H9 (cell line): Measurements from ENCODE around the gene KANSL3. TPM values are rescaled to one million over a fixed set of nuclear protein-coding genes. Genes with fewer than 3 reads are reported as not detected.

ENCODE experiments used
- DNase-seq: peaks from one replicate; pipeline ENCODE4 v3.0.0-alpha.2; 2017
- H2AFZ ChIP-seq: one replicate; pipeline ENCODE4 v1.6.1; 2013; ENCODE audit warnings: mild to moderate bottlenecking, low read length, control low read depth, moderate library complexity
- H2AK5ac ChIP-seq: 2 replicates; pipeline ENCODE4 v1.6.1; 2013; ENCODE audit warnings: low read length, control low read depth, mixed read lengths; ENCODE audit not compliant: insufficient read length
- H2BK120ac ChIP-seq: one replicate; pipeline ENCODE4 v1.6.1; 2013; ENCODE audit warnings: low read depth, mild to moderate bottlenecking, low read length, control low read depth, inconsistent platforms; ENCODE audit not compliant: poor library complexity, severe bottlenecking
- H2BK12ac ChIP-seq: 2 replicates; pipeline ENCODE4 v1.6.1; 2013; ENCODE audit warnings: low read length, control low read depth, mixed read lengths, low read depth; ENCODE audit not compliant: insufficient read length
- H2BK15ac ChIP-seq: 2 replicates; pipeline ENCODE4 v1.6.1; 2013; ENCODE audit warnings: low read depth, low read length, control low read depth
- H2BK20ac ChIP-seq: one replicate; pipeline ENCODE4 v1.6.1; 2013; ENCODE audit warnings: low read depth, mild to moderate bottlenecking, low read length, control low read depth, inconsistent platforms; ENCODE audit not compliant: poor library complexity, severe bottlenecking
- H2BK5ac ChIP-seq: 2 replicates; pipeline ENCODE4 v1.6.1; 2013; ENCODE audit warnings: low read length, control low read depth, mixed read lengths; ENCODE audit not compliant: insufficient read length
- H3K14ac ChIP-seq: 2 replicates; pipeline ENCODE4 v1.6.1; 2013; ENCODE audit warnings: low read length, control low read depth; ENCODE audit not compliant: insufficient read depth
- H3K18ac ChIP-seq: 2 replicates; pipeline ENCODE4 v1.6.1; 2013; ENCODE audit warnings: low read depth, mild to moderate bottlenecking, mixed read lengths, low read length, control low read depth; ENCODE audit not compliant: insufficient read length
- H3K23ac ChIP-seq: 2 replicates; pipeline ENCODE4 v1.6.1; 2013; ENCODE audit warnings: low read length, control low read depth, mixed read lengths, low read depth; ENCODE audit not compliant: insufficient read length
- H3K23me2 ChIP-seq: 2 replicates; pipeline ENCODE4 v1.6.1; 2013; ENCODE audit warnings: low read depth, mild to moderate bottlenecking, mixed read lengths, low read length, control low read depth; ENCODE audit not compliant: insufficient read length, poor library complexity, severe bottlenecking
- H3K27ac ChIP-seq: 2 replicates; pipeline ENCODE4 v1.5.1; 2013; ENCODE audit warnings: low read length, control low read depth, mixed read lengths, low read depth; ENCODE audit not compliant: insufficient read length
- H3K27me3 ChIP-seq: 2 replicates; pipeline ENCODE4 v1.6.1; 2013; ENCODE audit warnings: low read length, control low read depth, inconsistent platforms; ENCODE audit not compliant: insufficient read depth
- H3K4ac ChIP-seq: 2 replicates; pipeline ENCODE4 v1.6.1; 2013; ENCODE audit warnings: low read depth, mild to moderate bottlenecking, control low read depth, inconsistent platforms, low read length, moderate library complexity
- H3K4me1 ChIP-seq: 2 replicates; pipeline ENCODE4 v1.6.1; 2013; ENCODE audit warnings: low read length, control low read depth, inconsistent platforms; ENCODE audit not compliant: insufficient read depth
- H3K4me2 ChIP-seq: 2 replicates; pipeline ENCODE4 v1.6.1; 2013; ENCODE audit warnings: low read length, control low read depth, mixed read lengths; ENCODE audit not compliant: insufficient read length, insufficient read depth
- H3K56ac ChIP-seq: 2 replicates; pipeline ENCODE4 v1.6.1; 2013; ENCODE audit warnings: low read depth, mild to moderate bottlenecking, mixed read lengths, low read length, control low read depth; ENCODE audit not compliant: insufficient read length
- H3K79me1 ChIP-seq: 2 replicates; pipeline ENCODE4 v1.6.1; 2013; ENCODE audit warnings: low read depth, mild to moderate bottlenecking, moderate library complexity, low read length, control low read depth, inconsistent platforms; ENCODE audit not compliant: insufficient read depth, poor library complexity, severe bottlenecking
- H3K79me2 ChIP-seq: 2 replicates; pipeline ENCODE4 v1.6.1; 2013; ENCODE audit warnings: low read length, control low read depth, inconsistent platforms; ENCODE audit not compliant: insufficient read depth
- H3K9ac ChIP-seq: 2 replicates; pipeline ENCODE4 v1.6.1; 2013; ENCODE audit warnings: low read length, control low read depth, mixed read lengths; ENCODE audit not compliant: insufficient read length; ENCODE audit errors: extremely low read depth
- H3K9me3 ChIP-seq: one replicate; pipeline ENCODE4 v1.6.1; 2013; ENCODE audit warnings: low read depth, low read length, inconsistent platforms; ENCODE audit not compliant: control insufficient read depth
- H3T11ph ChIP-seq: one replicate; pipeline ENCODE4 v1.6.1; 2013; ENCODE audit warnings: mild to moderate bottlenecking, low read length, control low read depth, inconsistent platforms
- H4K20me1 ChIP-seq: one replicate; pipeline ENCODE4 v1.6.1; 2013; ENCODE audit not compliant: control insufficient read depth, insufficient read length, insufficient read depth
- H4K5ac ChIP-seq: 2 replicates; pipeline ENCODE4 v1.6.1; 2013; ENCODE audit warnings: low read depth, mild to moderate bottlenecking, mixed read lengths, low read length, control low read depth; ENCODE audit not compliant: insufficient read length
- H4K8ac ChIP-seq: replicated peaks from 2 replicates; pipeline ENCODE4 v1.6.1; 2013; ENCODE audit warnings: low read length, control low read depth, mixed read lengths, low read depth; ENCODE audit not compliant: insufficient read length
- H4K91ac ChIP-seq: 2 replicates; pipeline ENCODE4 v1.6.1; 2013; ENCODE audit warnings: low read depth, mild to moderate bottlenecking, moderate library complexity, mixed read lengths, low read length, control low read depth; ENCODE audit not compliant: insufficient read length
- H3K27ac Mint-ChIP-seq, 3 experiments: 2 replicates in 2 of 3; 3 replicates in 1 of 3; pipeline ENCODE4 v1.8.0; 2020 to 2021; ENCODE audit warnings: mixed read lengths in 3 of 3, mild to moderate bottlenecking in 1 of 3, moderate library complexity in 1 of 3
- H3K27me3 Mint-ChIP-seq: 2 replicates; pipeline ENCODE4 v1.8.0; 2021; ENCODE audit warnings: low read depth, mild to moderate bottlenecking, moderate library complexity, mixed read lengths
- H3K36me3 Mint-ChIP-seq, 3 experiments: 2 replicates in 2 of 3; 3 replicates in 1 of 3; pipeline ENCODE4 v1.8.0; 2020 to 2021; ENCODE audit warnings: low read depth in 3 of 3, mixed read lengths in 3 of 3; ENCODE audit not compliant: insufficient read depth in 1 of 3
- H3K4me1 Mint-ChIP-seq, 2 experiments: 2 replicates each; pipeline ENCODE4 v1.8.0; 2020; ENCODE audit warnings: mixed read lengths in 2 of 2
- H3K4me3 Mint-ChIP-seq, 2 experiments: 2 replicates in 1 of 2; 3 replicates in 1 of 2; pipeline ENCODE4 v1.8.0; 2020 to 2021; ENCODE audit warnings: mild to moderate bottlenecking in 2 of 2, mixed read lengths in 2 of 2, moderate library complexity in 1 of 2
- H3K9me3 Mint-ChIP-seq, 2 experiments: 2 replicates in 1 of 2; 3 replicates in 1 of 2; pipeline ENCODE4 v1.8.0; 2020; ENCODE audit warnings: mild to moderate bottlenecking in 2 of 2, mixed read lengths in 2 of 2, moderate library complexity in 1 of 2
- CTCF ChIP-seq: fragments of 200-600 bp; sonication (generic); conservative IDR thresholded peaks from 3 replicates; pipeline ENCODE4 v1.8.0; 2021; ENCODE audit warnings: antibody characterized with exemption, mild to moderate bottlenecking
- WGBS: extraction: QIAGEN DNeasy Blood & Tissue Kit; methylation state at CpG from one replicate; pipeline ENCODE4 v1.1.7; 2013; ENCODE audit warnings: missing lambda C conversion rate, low lambda C conversion rate, mixed read lengths; ENCODE audit not compliant: insufficient read length; ENCODE audit errors: extremely low coverage; 5-methylcytosine and 5-hydroxymethylcytosine counted together
- total RNA-seq: library from RNA; stranded (reverse); gene quantifications from 2 replicates; pipeline ENCODE4 v1.2.1, GENCODE V29; 2021

Gene KANSL3
- total RNA-seq, 1 experiment from 2014 or later: 35.7 TPM

GRCh38 chr2:96594282-96594681 is 43.8 kb downstream of the KANSL3 start:
- no peaks in the 10 kb centered on the region for H3K4me1 Mint-ChIP-seq
- no peak for DNase-seq
- no peaks in the 10 kb centered on the region for H3K9me3 ChIP-seq
- no peak overlapping the region for H3K56ac ChIP-seq
- H2BK5ac ChIP-seq: no peak overlapping the region
- no peak overlapping the region for H3K23ac ChIP-seq
- H3K79me2 ChIP-seq: 0 out of 2 replicates have a peak, but pooled peaks cover 1% of the 10 kb centered on the region
- no peak overlapping the region for H3K4me3 Mint-ChIP-seq
- H3K9me3 Mint-ChIP-seq: no peaks in the 10 kb centered on the region
- no peak overlapping the region for H2AFZ ChIP-seq
- H4K5ac ChIP-seq: no peak overlapping the region
- peaks cover 32 to 62% (median 60%) of the 10 kb centered on the region in 3 experiments for H3K36me3 Mint-ChIP-seq
- H3K27me3 ChIP-seq: no peaks in the 10 kb centered on the region
- H4K20me1 ChIP-seq: peaks cover 2% of the 10 kb centered on the region
- no peak overlapping the region for H3K14ac ChIP-seq
- no peak overlapping the region for H2BK20ac ChIP-seq
- no peak overlapping the region for H3T11ph ChIP-seq
- no peak for TF ChIP-seq CTCF
- no peak overlapping the region for H2AK5ac ChIP-seq
- no peak overlapping the region for H2BK120ac ChIP-seq
- H3K18ac ChIP-seq: no peak overlapping the region
- H2BK12ac ChIP-seq: no peak overlapping the region
- no peak overlapping the region for H3K9ac ChIP-seq
- no peak overlapping the region for H3K4ac ChIP-seq
- no peak overlapping the region for H3K27ac Mint-ChIP-seq
- H3K23me2 ChIP-seq: no peaks in the 10 kb centered on the region
- no peaks in the 10 kb centered on the region for H3K4me1 ChIP-seq
- H2BK15ac ChIP-seq: no peak overlapping the region
- no peak overlapping the region for H4K8ac ChIP-seq
- no CpG with 5 or more reads among the region's 3 CpGs for WGBS
- H3K79me1 ChIP-seq: no peaks in the 10 kb centered on the region
- no peak overlapping the region for H4K91ac ChIP-seq
- H3K27ac ChIP-seq: no peak overlapping the region
- no peak overlapping the region for H3K4me2 ChIP-seq
- H3K27me3 Mint-ChIP-seq: no peaks in the 10 kb centered on the region
